Lower leg skin (tissue), 3 donors: Measurements from ENCODE around the gene FAH.

Source experiments
- CTCF ChIP-seq, 3 donors: fragments of 450-650 bp; IDR thresholded peaks; one replicate each; pipeline ENCODE4 v1.5.1; 2016; ENCODE audit warnings: antibody characterized with exemption in 3 of 3, mild to moderate bottlenecking in 3 of 3, moderate library complexity in 2 of 3
- POLR2A ChIP-seq, 2 donors: fragments of 450-650 bp; IDR thresholded peaks; one replicate each; pipeline ENCODE4 v1.6.1; 2016 to 2017; ENCODE audit warnings: antibody characterized with exemption in 2 of 2, mild to moderate bottlenecking in 1 of 2, moderate library complexity in 1 of 2

- TF ChIP-seq CTCF (IDR thresholded peaks at IDR 0.05) (no peak), POLR2A (IDR thresholded peaks at IDR 0.05) (no peak)
Observed at GRCh38 chr15:80123034-80123433, 29.8 kb upstream of the FAH start.
